Lower leg skin (tissue), 4 donors: ENCODE results near the gene C1orf87. TPM values are rescaled to one million over a fixed set of nuclear protein-coding genes. Genes with fewer than 3 reads are reported as not detected.

ENCODE experiments used
- DNase-seq, 2 donors: peaks; one replicate each; pipeline ENCODE4 v3.0.0-alpha.2; 2019; ENCODE audit warnings: low spot score in 2 of 2
- H3K4me3 ChIP-seq: fragments of 200-600 bp; sonication (generic); 2 replicates; pipeline ENCODE4 v1.5.1; 2017; ENCODE audit warnings: mild to moderate bottlenecking, low read depth; ENCODE audit not compliant: poor library complexity, severe bottlenecking
- CTCF ChIP-seq, 3 donors: fragments of 450-650 bp; IDR thresholded peaks; one replicate each; pipeline ENCODE4 v1.5.1; 2016; ENCODE audit warnings: antibody characterized with exemption in 3 of 3, mild to moderate bottlenecking in 3 of 3, moderate library complexity in 2 of 3
- POLR2A ChIP-seq, 2 donors: fragments of 450-650 bp; IDR thresholded peaks; one replicate each; pipeline ENCODE4 v1.6.1; 2016 to 2017; ENCODE audit warnings: antibody characterized with exemption in 2 of 2, mild to moderate bottlenecking in 1 of 2, moderate library complexity in 1 of 2
- WGBS, 2 donors: methylation state at CpG; one replicate each; pipeline ENCODE4 v1.1.5; 2018; 5-methylcytosine and 5-hydroxymethylcytosine counted together
- intact Hi-C: fragments of 100-400 bp; cut with DNase I; formaldehyde crosslinking; loops from one replicate; pipeline ENCODE4 v1.15.0; 2023; ENCODE audit warnings: low total_unique reads
- total RNA-seq, 4 donors: library from RNA; depleted of rRNA; stranded (reverse); fragments of >200 nt; gene quantifications; one replicate each; pipeline ENCODE4 v1.1.0, GENCODE V29; 2016

C1orf87 gene
- total RNA-seq, 4 donors from 2014 or later, result 1.3 TPM; not detected in 3

DNA sequence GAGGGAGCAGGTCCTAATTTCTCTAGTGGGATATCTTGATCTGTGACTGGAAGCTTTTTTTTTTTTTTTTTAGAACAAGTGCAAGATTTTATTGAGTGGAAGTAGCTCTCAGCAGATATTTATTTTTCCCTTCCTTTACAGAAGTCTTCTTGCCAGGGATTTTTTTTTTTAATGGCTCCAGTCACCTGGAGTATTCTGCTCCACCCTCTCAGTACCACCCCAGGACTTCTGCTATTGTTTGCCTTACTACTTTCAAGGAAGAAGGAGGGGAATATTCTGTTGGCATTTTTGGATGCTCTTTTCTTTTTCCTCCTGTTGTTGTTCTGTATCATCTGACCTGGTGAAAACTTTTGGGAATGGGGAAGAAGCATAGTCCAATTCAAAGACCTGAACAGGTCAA, 123.9 kb downstream of the C1orf87 start:
- intact Hi-C loops, result loop anchor here (10.0 kb wide), 2 partner anchors 55 to 1215 kb away; no protein-coding TSS in a partner anchor
- no peak overlapping the region for H3K4me3 ChIP-seq
- DNase-seq, result no peak
- TF ChIP-seq CTCF (IDR thresholded peaks at IDR 0.05), result no peak
- no peak for TF ChIP-seq POLR2A (IDR thresholded peaks at IDR 0.05)

DNA sequence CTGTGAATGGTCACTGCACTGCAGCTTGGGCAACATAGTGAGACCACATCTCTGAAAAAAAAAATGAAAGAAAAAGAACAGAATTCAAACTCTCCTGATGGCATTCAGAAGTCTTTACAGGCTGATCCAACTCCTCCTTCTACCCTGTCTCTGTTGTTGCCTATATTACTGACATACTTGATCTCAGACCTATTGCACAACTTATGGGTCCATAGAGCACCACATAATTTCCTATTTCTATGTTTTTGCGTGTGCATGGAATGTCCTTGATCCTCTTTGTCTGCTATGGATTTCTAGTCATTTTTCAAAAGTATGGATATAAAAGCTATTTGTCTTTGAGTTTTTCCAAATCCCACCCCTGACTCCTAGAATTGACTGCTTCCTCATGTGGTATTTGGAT, 124.6 kb downstream of the C1orf87 start:
- intact Hi-C loops, result loop anchor here (10.0 kb wide), 1 partner anchor 1214 kb away; no protein-coding TSS in a partner anchor
- no peak for DNase-seq
- TF ChIP-seq CTCF (IDR thresholded peaks at IDR 0.05), result no peak
- no peak for TF ChIP-seq POLR2A (IDR thresholded peaks at IDR 0.05)
- H3K4me3 ChIP-seq, result no peak overlapping the region
- 52 to 70% methylated on average over 1 of the region's 1 CpG for WGBS, 2 donors

- intact Hi-C loops, result loop anchor here (10.0 kb wide), 1 partner anchor 1212 kb away; no protein-coding TSS in a partner anchor
- TF ChIP-seq POLR2A (IDR thresholded peaks at IDR 0.05) (no peak), CTCF (IDR thresholded peaks at IDR 0.05) (peak in 1 of 3 donors; percentile 54)
- 3 to 7% methylated on average over 6 of the region's 6 CpGs for WGBS, 2 donors
- peak in 1 of 2 donors; percentile 42 for DNase-seq
- H3K4me3 ChIP-seq, result no peak overlapping the region
Measured at GRCh38 chr1:59947047-59947938, 126.3 kb downstream of the C1orf87 start.

GRCh38 chr1:59945790-59946189, 127.8 kb downstream of the C1orf87 start:
- intact Hi-C loops, result loop anchor here (10.0 kb wide), 1 partner anchor 1211 kb away; no protein-coding TSS in a partner anchor
- DNase-seq, result no peak
- no peak for TF ChIP-seq CTCF (IDR thresholded peaks at IDR 0.05)
- TF ChIP-seq POLR2A (IDR thresholded peaks at IDR 0.05), result no peak
- 34 to 35% methylated on average over 1 of the region's 1 CpG for WGBS, 2 donors
- no peak overlapping the region for H3K4me3 ChIP-seq

Other genes with a start within 250 kb of the C1orf87 start
- 10 to 100 TPM in 2 of 4 donors, 1 to 10 TPM in 2; 4.0 to 21.8 (median 7.9) TPM for gene CYP2J2, start 147.0 kb downstream of the C1orf87 start, total RNA-seq